Testis (tissue), 2 donors: ENCODE measurements around the gene SGPP2.

ENCODE experiments used
- POLR2A ChIP-seq: fragments of 450-650 bp; IDR thresholded peaks from one replicate; pipeline ENCODE4 v1.6.1; 2017; ENCODE audit warnings: antibody characterized with exemption, mild to moderate bottlenecking, moderate library complexity
- TF ChIP-seq, protein P1 (sequence below), 3 experiments: fragments of 450-650 bp in 2 of 3; fragments of 200-600 bp in 1 of 3; sonication (generic) in 1 of 3; IDR thresholded peaks; one replicate each; pipeline ENCODE4 v1.5.1; 2016 to 2019; ENCODE audit warnings: antibody characterized with exemption in 3 of 3, mild to moderate bottlenecking in 2 of 3, moderate library complexity in 1 of 3

DNA sequence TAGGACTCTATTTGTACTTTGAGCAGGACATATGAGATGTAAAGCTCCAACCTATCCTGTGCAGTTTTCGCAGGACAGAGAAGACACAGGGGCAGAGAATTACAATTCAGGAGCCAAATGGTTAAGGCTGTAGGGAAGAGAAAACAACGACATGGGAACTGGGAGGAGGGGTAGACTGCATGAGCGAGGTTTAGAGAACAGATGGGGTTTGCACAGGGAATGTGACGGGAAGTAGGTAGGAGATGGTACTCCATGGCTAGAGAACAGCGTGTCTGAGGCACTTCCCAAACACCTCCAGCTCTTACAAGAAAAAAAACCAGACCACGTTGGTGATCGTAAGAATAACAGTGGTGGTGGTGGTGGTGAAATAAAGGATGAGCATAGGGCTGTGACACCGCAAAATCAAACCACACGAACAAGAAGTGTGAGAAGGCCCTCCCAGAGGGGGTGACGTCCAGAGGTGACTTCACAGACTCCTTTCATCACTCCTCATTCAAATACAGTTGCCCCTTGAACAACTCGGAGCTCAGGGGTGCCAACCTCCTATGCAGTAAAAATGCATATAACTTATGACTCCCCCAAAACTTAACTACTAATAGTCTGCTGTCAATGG lies 138.9 kb downstream of the SGPP2 start:
- TF ChIP-seq, protein P1, sequence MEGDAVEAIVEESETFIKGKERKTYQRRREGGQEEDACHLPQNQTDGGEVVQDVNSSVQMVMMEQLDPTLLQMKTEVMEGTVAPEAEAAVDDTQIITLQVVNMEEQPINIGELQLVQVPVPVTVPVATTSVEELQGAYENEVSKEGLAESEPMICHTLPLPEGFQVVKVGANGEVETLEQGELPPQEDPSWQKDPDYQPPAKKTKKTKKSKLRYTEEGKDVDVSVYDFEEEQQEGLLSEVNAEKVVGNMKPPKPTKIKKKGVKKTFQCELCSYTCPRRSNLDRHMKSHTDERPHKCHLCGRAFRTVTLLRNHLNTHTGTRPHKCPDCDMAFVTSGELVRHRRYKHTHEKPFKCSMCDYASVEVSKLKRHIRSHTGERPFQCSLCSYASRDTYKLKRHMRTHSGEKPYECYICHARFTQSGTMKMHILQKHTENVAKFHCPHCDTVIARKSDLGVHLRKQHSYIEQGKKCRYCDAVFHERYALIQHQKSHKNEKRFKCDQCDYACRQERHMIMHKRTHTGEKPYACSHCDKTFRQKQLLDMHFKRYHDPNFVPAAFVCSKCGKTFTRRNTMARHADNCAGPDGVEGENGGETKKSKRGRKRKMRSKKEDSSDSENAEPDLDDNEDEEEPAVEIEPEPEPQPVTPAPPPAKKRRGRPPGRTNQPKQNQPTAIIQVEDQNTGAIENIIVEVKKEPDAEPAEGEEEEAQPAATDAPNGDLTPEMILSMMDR (IDR thresholded peaks at IDR 0.05), result no peak
- no peak for TF ChIP-seq POLR2A
